Measurements from ENCODE around the gene PVALEF. TPM values are rescaled to one million over a fixed set of nuclear protein-coding genes. Genes with fewer than 3 reads are reported as not detected.

PVALEF gene
- polyA plus RNA-seq, 4 donors = 0.27 to 0.39 (median 0.38) TPM; not detected in 1

DNA sequence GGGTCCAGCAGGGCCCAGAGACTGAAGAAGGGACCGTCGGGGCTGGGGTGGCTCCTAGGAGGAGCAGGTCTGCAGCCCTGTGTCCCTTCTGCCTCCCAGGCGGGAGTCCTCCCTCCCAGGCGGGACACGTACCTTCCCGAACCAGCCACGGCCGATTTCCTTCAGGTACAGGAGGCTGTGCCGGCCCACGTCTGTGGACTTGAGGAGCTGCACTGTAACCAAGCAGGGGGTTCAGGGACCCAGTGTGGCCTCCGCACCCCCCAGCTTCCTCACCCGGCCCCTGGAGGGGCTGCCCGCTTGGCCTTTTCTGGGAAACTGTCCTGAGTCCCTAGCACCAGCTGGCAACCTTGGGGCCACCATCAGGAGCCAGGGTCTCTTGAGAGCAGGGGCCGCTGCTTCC, 37.0 kb upstream of the PVALEF start:
- DNase-seq (ENCODE audit: low read depth in 4 of 4, low spot score in 3 of 4) = no peak

DNA sequence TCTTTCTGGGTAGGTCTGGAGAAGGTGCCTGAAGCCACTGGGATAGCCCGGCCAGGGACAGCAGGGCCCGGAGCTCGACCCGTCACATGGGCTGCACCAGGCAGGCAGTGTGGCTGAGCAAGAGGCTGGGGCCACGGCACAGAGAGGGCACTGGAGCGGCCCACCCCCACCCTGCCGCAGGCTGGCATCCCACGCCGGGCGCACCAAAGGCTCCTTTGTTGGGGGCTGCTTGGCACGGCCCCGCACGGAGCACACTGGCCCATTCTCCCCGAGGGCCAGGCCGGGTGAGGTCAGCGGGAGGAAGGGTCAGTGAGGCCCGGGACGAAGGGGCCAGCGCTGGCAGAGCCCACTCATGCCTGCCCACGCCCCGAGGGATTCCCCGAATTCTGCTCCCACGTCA, 36.5 kb upstream of the PVALEF start:
- DNase-seq (ENCODE audit: low read depth in 4 of 4, low spot score in 3 of 4) = no peak

DNA sequence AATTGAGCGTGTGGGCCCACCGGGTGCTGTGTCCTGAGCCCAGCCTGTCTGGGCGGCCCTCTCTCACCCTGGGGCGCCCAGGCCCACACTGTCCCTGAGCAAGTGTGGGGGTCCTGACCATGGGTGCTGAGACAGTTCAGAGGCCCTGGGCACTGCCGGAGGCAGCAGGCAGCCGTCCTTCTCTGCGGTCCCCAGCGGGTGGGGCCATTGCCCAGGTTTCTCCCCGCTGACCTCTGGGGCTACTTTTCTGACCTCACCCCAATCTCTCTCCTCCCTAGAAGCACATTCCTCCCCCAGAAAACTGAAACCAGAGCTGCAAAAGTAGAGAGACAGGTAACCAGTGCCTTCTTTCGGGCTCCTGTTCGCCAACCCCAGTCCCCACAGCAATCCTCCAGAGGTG, 36.0 kb upstream of the PVALEF start:
- no peak for DNase-seq (ENCODE audit: low read depth in 4 of 4, low spot score in 3 of 4)

DNA sequence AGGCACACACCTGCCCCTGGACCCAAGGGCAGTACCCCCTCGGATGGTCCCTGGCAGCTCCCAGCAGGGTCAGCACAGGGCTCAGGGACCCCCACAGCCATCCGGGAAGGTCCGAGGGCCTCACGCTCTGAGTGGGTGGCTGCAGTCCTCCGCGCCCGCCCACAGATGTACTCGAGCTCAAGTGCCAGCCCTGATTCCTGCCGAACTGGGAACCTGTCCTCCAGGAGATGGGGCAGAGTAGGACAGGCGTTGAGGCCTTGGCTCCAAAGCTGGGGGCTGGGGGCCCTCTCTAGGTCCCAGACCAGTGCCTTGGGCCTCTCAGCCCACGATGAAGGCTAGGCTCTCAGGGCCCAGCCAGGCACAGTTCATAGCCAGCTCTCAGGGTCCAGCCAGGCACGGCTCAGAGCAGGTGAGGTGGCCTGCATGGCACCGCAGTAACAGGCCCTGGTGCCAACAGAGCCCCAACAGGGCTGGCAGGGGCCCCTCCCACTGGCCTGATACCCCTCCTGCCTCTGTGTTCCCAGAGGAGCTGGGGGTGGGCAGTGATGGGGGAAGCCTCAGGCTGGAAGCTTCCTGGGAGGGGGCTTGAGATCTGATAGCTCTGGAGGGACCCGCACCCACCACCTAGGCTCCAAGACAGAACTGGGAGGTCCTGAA, 35.5 kb upstream of the PVALEF start:
- no peak for DNase-seq (ENCODE audit: low read depth in 4 of 4, low spot score in 3 of 4)

DNA sequence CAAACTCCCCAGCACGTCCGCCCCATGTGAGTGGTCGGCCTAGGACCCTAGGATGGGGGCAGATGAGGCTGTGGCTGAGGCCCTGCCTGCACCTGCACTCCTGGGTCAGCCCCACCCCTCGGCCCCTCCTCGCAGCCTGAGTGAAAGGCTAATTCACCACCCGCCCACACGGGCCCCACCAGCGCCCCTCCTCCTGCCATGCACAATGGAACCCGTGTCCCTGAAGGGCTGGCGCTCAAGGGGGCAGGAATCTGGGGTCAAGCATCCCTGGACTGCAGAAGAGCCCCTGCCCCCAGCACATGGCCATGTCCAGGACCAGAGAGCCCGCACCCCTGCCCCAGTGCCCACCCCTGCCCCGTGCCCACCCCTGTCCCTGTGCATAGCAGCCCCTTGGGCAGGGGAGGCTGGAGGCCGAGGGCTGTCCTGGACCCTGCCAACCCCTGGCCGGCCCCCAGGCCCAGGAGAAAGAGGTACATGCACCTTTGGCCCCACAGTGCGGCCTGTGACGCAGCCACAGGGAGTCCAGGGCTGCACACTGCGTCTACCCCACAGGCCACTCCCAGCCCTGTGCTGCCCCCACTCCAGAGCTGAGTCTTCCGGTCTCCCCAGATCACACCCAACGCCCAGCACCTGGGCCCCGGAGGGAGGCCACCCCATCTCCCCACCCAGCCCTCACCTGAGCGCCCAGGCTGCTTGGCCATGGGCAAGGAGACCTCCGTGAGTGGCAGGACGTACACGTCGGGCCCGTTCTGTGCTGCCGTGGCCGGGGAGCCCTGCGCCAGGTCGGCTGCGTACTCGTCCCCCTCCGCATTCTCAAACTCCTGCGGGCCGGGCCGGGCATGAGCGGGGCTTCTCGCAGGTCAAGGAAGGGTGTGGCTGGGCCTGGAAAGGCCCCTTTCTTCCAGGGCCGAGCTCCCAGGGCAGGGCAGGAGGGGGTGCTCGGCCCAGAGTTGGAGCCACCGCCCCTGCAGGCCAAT, 34.6 kb upstream of the PVALEF start:
- DNase-seq (ENCODE audit: low read depth in 4 of 4, low spot score in 3 of 4) = no peak

DNA sequence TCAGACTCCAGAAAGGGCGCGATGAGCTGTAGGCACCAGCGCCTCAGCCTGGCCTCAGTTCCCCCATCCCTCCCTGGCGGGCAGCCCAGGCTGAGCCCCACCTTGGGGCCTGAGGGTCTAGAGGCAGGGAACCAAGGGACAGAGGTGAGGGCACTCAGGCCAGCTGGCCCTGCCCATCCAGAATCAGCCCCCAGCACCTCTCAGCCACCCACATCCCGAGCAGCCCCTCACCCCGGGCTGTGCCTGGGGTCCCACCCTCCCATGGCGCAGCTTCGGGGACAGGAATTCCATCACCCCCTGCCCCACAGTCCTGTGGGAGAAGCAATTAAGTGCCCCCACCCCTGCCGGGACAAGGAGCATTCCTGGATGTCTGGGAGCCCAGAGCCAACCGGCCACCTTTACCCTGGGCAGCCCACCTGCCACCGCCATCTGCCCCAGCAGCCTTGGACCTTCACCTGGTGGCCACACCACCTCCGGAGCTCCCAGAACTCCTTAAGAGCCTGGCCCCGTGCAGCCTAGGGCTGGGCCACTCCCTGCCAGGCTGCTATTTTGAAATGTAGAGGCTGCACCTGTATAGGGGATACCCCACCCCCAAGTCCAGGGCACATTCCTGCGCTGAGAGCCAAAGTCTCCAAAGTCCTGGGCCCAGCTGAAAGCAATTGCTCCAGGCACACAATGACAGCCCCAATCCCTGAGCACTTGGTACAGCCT, 33.7 kb upstream of the PVALEF start:
- no peak for DNase-seq (ENCODE audit: low read depth in 4 of 4, low spot score in 3 of 4)

DNA sequence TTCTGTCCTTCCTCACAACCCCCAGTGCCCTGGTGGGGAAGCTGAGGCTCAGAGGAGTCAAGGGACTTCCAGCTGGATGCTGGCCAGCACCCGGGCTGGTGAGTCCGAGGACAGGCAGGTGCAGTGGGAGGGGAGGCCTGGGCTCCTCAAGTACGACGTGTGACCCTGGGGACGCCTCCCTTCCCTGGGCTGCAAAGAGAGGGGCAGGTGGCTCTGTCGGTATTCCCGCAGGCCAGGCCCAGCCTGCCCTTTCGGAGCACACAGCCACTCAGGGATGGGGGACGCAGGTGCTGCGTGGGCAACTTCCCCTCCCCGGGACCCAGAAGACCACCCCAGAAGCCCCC, 33.1 kb upstream of the PVALEF start:
- no peak for DNase-seq (ENCODE audit: low read depth in 4 of 4, low spot score in 3 of 4)

DNA sequence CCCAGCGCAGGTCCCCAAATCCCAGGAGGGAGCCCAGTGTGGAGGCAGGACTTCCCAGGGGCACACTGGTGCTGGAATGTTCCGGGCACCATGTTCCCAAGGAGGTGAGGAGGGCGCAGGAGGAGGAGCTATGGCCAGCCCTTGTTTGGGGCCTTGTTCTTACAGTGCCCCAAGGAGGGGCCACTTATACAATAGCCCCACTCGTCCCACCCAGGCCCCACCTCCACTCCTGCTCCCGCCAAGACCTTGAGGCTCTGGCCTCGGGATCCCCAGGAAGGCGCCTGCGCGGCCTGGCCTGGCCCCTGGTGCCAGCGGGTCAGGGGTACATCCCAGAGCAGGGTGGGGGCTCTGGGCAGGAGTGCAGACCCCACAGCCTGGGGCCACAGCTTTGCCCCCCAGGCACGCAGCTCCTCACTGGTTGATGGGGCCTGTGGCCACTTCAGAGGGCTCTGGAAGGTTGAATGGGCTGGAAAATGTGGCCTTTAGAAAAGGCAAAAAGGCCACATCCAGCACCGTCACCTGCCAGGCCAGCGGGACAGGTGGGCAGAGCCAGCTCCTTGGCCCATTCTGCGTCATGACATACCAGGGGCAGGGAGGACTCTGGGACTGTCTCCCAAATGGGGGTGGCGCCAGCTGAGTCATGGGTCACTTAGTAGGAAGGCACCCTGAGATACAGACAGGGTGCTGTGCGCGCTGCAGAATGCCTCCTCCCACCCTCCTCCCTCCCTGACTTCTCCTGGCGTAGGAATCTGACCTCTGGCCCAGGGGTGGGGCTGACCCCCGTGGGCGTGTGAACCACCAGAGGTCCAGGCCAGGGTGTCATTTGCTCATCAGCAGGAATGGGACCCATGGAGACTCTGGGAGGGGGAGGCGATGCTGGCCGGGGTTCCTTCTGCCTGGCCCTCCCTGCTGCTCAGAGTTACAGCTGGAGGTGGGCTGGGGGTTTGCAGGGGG, 32.3 kb upstream of the PVALEF start:
- DNase-seq (ENCODE audit: low read depth in 4 of 4, low spot score in 3 of 4) = no peak

DNA sequence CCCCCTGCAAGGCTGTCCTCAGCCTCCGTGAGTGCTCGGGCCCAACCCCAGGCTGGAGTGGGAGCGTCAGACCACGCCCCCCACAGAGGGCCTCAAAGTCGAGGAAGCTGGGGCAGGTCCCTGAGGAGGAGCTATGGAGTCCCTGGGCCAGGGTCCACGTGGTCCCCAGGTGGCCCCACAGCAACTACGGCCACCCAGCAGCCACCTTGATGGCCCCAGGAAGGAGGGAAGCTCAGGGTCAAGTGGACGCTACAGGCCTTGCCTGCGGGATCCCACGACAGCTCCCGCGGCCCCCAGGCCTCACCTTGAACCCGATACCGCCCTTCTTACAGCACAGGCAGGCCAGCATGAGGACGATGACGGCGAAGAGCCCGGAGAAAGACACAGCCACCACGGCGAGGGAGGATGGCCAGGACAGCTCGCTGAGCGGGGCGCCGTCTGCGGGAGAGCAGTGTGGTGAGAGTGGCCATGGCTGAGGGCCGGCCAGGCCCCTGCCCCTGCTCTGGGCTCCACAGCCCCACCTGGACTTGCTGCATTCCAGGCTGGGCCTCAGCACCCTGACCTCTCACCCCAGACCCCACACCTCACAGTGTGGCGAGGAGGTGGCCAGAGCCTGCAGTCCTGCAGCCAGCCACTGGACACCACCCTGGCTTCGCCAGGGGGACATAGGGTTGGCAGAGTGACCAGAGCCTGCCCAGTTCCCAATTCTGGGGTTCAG, 31.1 kb upstream of the PVALEF start:
- no peak for DNase-seq (ENCODE audit: low read depth in 4 of 4, low spot score in 3 of 4)

DNA sequence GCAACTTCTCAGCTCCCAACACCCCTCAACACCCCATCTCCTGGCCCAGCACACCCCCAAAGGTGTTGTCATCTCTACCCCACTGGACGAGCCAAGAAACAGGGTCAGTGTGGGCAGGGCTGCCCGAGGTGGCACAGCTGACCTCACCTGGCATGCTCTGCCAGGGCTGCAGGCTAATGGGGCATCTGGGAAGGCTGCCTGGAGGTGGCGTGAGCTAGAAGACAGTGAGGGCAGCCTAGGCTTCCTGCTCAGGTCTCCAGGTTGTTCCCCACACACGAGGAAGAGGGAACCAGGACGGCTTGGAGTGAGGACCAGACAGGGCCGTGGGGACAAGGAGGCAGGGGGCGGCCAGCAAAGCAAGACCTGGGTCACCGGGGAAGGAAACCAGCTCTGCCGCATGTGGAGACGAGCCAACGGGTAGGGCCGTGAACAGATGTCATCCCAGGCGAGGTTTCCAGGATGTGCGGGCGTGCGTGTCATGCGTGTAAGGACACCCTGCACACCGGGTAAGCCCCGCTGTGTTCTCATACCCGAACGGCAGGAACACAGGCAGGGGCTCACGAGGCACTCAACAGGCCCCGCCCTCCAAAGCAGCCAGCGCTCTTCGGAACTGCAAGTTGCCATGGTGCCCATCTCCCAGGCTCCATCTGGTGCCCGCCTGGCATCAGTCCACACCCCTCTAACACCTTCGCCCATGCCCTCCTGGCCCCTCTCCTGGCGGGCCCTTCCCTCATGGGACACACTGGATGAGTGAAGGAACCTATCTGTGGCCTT, 29.6 kb upstream of the PVALEF start:
- DNase-seq (ENCODE audit: low read depth in 4 of 4, low spot score in 3 of 4) = no peak

DNA sequence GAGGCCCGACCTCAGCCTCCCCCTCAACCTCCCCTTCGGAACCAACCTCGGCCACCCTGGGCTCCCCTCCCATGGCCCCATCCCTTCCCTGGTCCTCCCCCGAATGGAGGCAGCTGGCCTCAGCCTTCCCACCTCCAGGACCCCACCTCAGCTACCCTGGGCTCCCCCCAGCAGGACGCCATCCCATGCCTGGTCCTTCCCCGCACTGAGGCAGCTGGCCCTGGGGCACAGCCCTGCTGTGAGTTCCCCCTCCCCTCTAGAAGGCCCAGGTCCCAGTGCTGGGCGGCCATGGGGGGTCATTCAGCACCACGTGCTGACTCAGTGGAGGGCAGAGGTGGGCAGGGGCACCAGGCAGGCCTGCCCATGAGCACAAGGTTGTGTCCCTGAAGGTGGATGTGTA, 28.9 kb upstream of the PVALEF start:
- no peak for DNase-seq (ENCODE audit: low read depth in 4 of 4, low spot score in 3 of 4)

DNA sequence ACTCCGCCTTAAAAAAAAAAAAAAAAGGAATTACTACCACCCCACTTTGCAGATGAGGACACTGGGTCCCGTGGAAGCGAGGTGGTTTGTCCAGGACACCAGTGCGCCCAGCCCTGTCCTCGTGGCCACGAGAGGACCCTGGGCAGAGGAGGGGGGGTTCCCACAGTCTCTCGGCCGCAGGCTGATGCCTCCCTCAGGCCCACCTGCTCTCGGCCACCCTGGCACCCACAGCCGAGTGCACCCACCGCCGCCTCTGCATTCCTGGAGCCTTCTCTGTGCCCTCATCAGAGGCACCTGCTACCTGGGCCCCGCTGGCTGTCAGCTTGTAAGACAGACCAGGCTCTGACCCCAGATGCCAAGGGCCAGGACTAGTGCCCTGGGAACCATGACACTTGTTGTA, 28.1 kb upstream of the PVALEF start:
- no peak for DNase-seq (ENCODE audit: low read depth in 4 of 4, low spot score in 3 of 4)

DNA sequence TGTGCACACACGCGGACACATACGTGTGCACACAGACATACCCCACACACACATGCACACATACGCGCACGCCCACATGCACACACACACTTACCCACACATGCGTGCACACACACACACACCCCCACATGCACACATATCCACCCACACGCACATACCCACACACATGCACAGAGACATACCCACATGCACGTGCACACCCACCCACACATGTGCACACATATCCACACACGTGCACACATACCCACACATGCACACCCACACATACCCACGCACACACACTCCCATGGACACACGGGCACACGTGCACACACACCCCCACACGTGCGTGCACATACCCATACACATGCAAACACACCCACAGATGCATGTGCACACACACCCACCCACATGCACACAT, 27.2 kb upstream of the PVALEF start:
- DNase-seq (ENCODE audit: low read depth in 4 of 4, low spot score in 3 of 4) = no peak

DNA sequence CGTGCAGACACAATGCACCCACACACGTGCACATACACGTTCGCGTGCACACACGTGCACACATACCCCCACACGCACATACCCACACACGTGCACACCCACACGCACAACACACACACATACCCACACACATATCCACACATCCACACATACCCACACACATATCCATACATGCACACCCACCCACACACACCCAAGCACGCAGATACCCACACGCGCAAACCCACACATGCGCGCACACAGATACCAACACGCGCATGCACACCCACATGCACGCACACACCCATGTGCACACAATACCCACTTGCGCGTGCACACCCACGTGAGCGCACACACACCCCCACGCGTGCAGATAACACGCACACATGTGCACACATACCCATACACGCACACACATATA, 26.8 kb upstream of the PVALEF start:
- DNase-seq (ENCODE audit: low read depth in 4 of 4, low spot score in 3 of 4) = no peak

DNA sequence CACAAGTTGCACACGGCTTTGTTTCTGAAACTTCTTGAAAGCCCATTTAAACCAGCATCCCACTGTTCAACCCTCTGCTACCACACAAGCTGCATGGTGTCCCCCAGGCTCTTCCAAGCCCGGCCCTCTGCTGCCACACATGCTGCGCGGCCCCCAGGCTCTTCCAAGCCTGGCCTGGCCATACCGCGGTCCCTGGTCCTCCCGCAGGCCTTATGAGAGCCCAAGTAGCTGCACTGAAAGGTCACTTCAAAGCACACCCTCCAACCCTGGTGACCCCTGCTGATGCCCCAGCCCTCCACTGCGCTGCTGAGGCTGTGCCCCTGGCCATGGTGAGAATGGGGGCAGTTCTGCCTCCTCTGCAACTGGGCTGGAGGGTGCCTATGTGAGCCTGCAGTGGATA, 25.9 kb upstream of the PVALEF start:
- no peak for DNase-seq (ENCODE audit: low read depth in 4 of 4, low spot score in 3 of 4)

DNA sequence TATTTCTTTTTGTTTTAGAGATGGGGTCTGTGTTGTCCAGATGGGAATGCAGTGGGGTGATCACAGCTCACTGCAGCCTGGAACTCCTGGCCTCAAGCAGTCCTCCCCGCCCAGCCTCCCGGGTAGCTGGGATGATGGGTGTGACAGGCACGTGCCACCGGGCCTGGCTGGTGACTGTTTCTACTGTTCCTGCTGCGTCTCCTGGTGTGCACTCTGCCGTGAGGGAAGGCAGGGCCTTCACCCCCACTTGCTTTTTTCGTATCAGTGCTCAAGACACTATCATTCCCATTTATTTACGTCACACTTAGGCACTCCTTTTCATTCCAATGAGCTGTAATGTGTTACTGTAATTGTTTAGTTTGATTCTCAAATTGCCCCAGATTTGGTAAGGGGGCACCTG, 25.3 kb upstream of the PVALEF start:
- DNase-seq (ENCODE audit: low read depth in 4 of 4, low spot score in 3 of 4) = no peak

DNA sequence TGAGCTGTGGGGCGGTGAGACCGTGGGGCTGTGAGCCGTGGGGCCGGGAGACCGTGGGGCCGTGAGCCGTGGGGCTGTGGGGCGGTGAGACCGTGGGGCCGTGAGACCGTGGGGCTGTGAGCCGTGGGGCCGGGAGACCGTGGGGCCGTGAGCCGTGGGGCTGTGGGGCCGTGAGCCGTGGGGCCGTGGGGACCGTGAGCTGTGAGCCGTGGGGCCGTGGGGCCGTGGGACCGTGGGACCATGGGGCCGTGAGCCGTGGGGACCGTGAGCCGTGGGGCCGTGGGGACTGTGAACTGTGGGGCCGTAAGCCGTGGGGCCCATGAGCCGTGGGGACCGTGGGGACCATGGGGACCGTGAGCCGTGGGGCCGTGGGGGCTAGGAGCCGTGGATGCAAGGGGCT, 24.6 kb upstream of the PVALEF start:
- no peak for DNase-seq (ENCODE audit: low read depth in 4 of 4, low spot score in 3 of 4)

DNA sequence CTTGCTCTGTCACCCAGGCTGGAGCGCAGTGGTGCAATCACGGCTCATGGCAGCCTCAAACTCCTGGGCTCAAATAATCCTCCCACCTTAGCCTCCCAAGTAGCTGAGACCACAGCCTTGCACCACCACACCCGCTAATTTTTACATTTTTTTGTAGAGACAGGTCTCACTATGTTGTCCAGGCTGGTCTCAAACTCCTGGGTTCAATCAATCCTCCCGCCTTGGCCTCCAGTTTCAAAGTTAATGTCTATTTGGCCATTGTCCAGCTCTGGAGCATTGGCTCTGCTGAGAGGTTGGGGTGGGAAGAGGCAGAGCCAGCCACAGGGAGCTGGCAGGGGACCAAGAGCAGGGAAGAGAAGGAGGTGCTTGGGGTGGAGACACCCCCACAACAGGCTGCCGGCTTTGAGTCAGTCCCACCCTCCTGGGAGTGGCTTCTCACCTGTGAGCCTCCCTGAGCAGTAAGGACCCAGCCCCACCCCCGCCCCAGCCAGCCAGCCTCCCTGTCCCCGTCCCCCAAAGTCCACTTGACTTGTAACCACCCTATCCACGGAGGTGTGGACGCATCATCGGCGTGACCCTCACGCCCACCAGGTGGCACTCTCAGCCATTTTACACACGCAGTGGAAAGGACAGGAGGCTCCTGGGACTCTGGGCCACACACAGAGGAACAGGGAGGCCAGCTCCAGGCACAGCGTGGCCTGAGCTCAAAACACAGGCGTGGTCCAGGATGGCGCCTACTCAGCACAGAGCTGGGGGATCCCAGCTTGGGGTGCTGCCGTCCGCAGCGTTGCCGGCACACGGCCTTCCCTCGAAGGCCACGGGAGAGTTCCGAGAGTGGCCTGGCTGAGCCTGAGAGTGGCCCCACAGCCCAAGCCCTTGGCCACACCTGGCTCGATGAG, 22.8 kb upstream of the PVALEF start:
- peak in 3 of 4 donors; percentile 50 to 62 (median 58) for DNase-seq (ENCODE audit: low read depth in 4 of 4, low spot score in 3 of 4)
